22Rv1 (cell line): Measurements from ENCODE around the gene TMEM72.
"Not testable (repeated sequence)": the region's sequence is repeated elsewhere in the genome, so short reads cannot be mapped to it uniquely, and the experiment has no call there.

Experiments
- H3K27ac ChIP-seq: fragments of 450-650 bp; 2 replicates; pipeline ENCODE4 v1.5.1; 2017
- CTCF ChIP-seq: fragments of 450-650 bp; IDR thresholded peaks from 2 replicates; pipeline ENCODE4 v1.5.1; 2017; ENCODE audit warnings: mild to moderate bottlenecking
- ZFX ChIP-seq: fragments of 450-650 bp; IDR thresholded peaks from 2 replicates; pipeline ENCODE4 v1.6.1; 2017; ENCODE audit warnings: antibody characterized with exemption, borderline replicate concordance

The TMEM72 gene

GRCh38 chr10:44865289-44865671 is 45.9 kb upstream of the TMEM72 start:
- no peak for TF ChIP-seq CTCF
- TF ChIP-seq ZFX = no peak
- H3K27ac ChIP-seq = no peak overlapping the region

- H3K27ac ChIP-seq = not testable (repeated sequence)
These were observed 44.8 kb upstream of the TMEM72 start for GRCh38 chr10:44866367-44866766.

GRCh38 chr10:44870031-44870430 is 41.1 kb upstream of the TMEM72 start:
- H3K27ac ChIP-seq = no peak overlapping the region
- TF ChIP-seq ZFX = no peak
- no peak for TF ChIP-seq CTCF

GRCh38 chr10:44873160-44873559 is 38.0 kb upstream of the TMEM72 start:
- no peak for TF ChIP-seq ZFX
- TF ChIP-seq CTCF = no peak
- no peak overlapping the region for H3K27ac ChIP-seq

- TF ChIP-seq CTCF (no peak), ZFX (no peak)
- H3K27ac ChIP-seq = no peak overlapping the region
These were observed 37.0 kb upstream of the TMEM72 start for GRCh38 chr10:44874166-44874565.

GRCh38 chr10:44878706-44879530 is 32.2 kb upstream of the TMEM72 start:
- TF ChIP-seq CTCF = no peak; the same call in 1 of the 2 replicates
- TF ChIP-seq ZFX = no peak
- no peak overlapping the region for H3K27ac ChIP-seq

- H3K27ac ChIP-seq = no peak overlapping the region
These were observed 31.6 kb upstream of the TMEM72 start for GRCh38 chr10:44879531-44879899.

More at GRCh38 chr10:44879531-44879899, 31.6 kb upstream of the TMEM72 start:
- TF ChIP-seq ZFX (no peak), CTCF (no peak)
